Hepatocyte (in vitro differentiated cells): ENCODE measurements around the gene LPP. TPM values are rescaled to one million over a fixed set of nuclear protein-coding genes. Genes with fewer than 3 reads are reported as not detected.

Experiments
- DNase-seq: peaks from one replicate; pipeline ENCODE4 v3.0.0-alpha.2; 2016; ENCODE audit warnings: low spot score
- H2AFZ ChIP-seq: fragments of 200-600 bp; sonication (generic); 2 replicates; pipeline ENCODE4 v1.6.0; 2016; ENCODE audit warnings: antibody characterized with exemption, mild to moderate bottlenecking
- H3K27ac ChIP-seq: fragments of 200-600 bp; sonication (generic); 2 replicates; pipeline ENCODE4 v1.5.1; 2016; ENCODE audit warnings: mild to moderate bottlenecking
- H3K27me3 ChIP-seq: fragments of 200-600 bp; sonication (generic); 2 replicates; pipeline ENCODE4 v1.6.1; 2016
- H3K36me3 ChIP-seq: fragments of 200-600 bp; sonication (generic); replicated peaks from 2 replicates; pipeline ENCODE4 v1.5.1; 2016; ENCODE audit warnings: low read depth; ENCODE audit not compliant: insufficient read depth
- H3K4me1 ChIP-seq: fragments of 200-600 bp; sonication (generic); 2 replicates; pipeline ENCODE4 v1.5.1; 2016; ENCODE audit warnings: mild to moderate bottlenecking, moderate library complexity; ENCODE audit not compliant: insufficient read depth
- H3K4me2 ChIP-seq: fragments of 200-600 bp; sonication (generic); 2 replicates; pipeline ENCODE4 v1.6.0; 2016
- H3K4me3 ChIP-seq: fragments of 200-600 bp; sonication (generic); 2 replicates; pipeline ENCODE4 v1.5.1; 2016; ENCODE audit warnings: mild to moderate bottlenecking
- H3K79me2 ChIP-seq: fragments of 200-600 bp; sonication (generic); 2 replicates; pipeline ENCODE4 v1.6.0; 2017; ENCODE audit warnings: mild to moderate bottlenecking
- H3K9me2 ChIP-seq: fragments of 200-600 bp; sonication (generic); replicated peaks from 2 replicates; pipeline ENCODE4 v1.6.0; 2017; ENCODE audit warnings: mild to moderate bottlenecking; ENCODE audit not compliant: insufficient read depth
- H3K9me3 ChIP-seq: fragments of 200-600 bp; sonication (generic); 2 replicates; pipeline ENCODE4 v1.5.1; 2016; ENCODE audit warnings: low read depth, mild to moderate bottlenecking
- H4K20me1 ChIP-seq: fragments of 200-600 bp; sonication (generic); 2 replicates; pipeline ENCODE4 v1.6.0; 2016; ENCODE audit warnings: mild to moderate bottlenecking; ENCODE audit not compliant: insufficient read depth, poor library complexity, severe bottlenecking
- EZH2 ChIP-seq: fragments of 200-600 bp; sonication (generic); IDR thresholded peaks from 2 replicates; pipeline ENCODE4 v1.6.1; 2016; ENCODE audit warnings: antibody characterized with exemption, mild to moderate bottlenecking, borderline replicate concordance
- EZH2phosphoT487 ChIP-seq: fragments of 200-600 bp; sonication (generic); IDR thresholded peaks from one replicate; pipeline ENCODE4 v1.6.1; 2018; ENCODE audit warnings: antibody characterized with exemption, mild to moderate bottlenecking, low read depth, moderate library complexity; ENCODE audit not compliant: unreplicated experiment, severe bottlenecking
- WGBS: methylation state at CpG from one replicate; pipeline ENCODE4 v1.1.6; 2016; ENCODE audit warnings: low lambda C conversion rate; ENCODE audit errors: missing lambda C conversion rate; 5-methylcytosine and 5-hydroxymethylcytosine counted together
- polyA plus RNA-seq: library from polyadenylated mRNA; unstranded; fragments of >200 nt; fragmentation: Nextera tagmentation; extraction: Ambion mirVana; gene quantifications from 2 replicates; pipeline ENCODE4 v1.2.1, GENCODE V29; 2016
- total RNA-seq: library from RNA; depleted of rRNA; stranded (reverse); fragments of >200 nt; gene quantifications from 2 replicates; pipeline ENCODE4 v1.2.3, GENCODE V29; 2014
- TF ChIP-seq, protein P1 (sequence below): fragments of 200-600 bp; sonication (generic); IDR thresholded peaks from 2 replicates; pipeline ENCODE4 v1.5.1; 2016; ENCODE audit warnings: antibody characterized with exemption, mild to moderate bottlenecking; ENCODE audit not compliant: poor library complexity

LPP gene
- total and polyA plus RNA-seq, 2 experiments from 2014 or later: 53.2 to 73.8 TPM

- WGBS: 85% methylated on average over 10 of the region's 10 CpGs
- no peak overlapping the region for H3K27ac ChIP-seq
- no peak for DNase-seq
- H3K79me2 ChIP-seq: peaks cover 93% of the 10 kb centered on the region
- no peaks in the 10 kb centered on the region for H3K9me2 ChIP-seq
- H4K20me1 ChIP-seq: peaks cover 2% of the 10 kb centered on the region
- H2AFZ ChIP-seq: no peak overlapping the region
- no peaks in the 10 kb centered on the region for H3K36me3 ChIP-seq
- peaks cover 5% of the 10 kb centered on the region for H3K4me1 ChIP-seq
- H3K27me3 ChIP-seq: no peaks in the 10 kb centered on the region
- TF ChIP-seq, protein P1, sequence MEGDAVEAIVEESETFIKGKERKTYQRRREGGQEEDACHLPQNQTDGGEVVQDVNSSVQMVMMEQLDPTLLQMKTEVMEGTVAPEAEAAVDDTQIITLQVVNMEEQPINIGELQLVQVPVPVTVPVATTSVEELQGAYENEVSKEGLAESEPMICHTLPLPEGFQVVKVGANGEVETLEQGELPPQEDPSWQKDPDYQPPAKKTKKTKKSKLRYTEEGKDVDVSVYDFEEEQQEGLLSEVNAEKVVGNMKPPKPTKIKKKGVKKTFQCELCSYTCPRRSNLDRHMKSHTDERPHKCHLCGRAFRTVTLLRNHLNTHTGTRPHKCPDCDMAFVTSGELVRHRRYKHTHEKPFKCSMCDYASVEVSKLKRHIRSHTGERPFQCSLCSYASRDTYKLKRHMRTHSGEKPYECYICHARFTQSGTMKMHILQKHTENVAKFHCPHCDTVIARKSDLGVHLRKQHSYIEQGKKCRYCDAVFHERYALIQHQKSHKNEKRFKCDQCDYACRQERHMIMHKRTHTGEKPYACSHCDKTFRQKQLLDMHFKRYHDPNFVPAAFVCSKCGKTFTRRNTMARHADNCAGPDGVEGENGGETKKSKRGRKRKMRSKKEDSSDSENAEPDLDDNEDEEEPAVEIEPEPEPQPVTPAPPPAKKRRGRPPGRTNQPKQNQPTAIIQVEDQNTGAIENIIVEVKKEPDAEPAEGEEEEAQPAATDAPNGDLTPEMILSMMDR: no peak
- no peak for TF ChIP-seq EZH2
- TF ChIP-seq EZH2phosphoT487: no peak
- H3K9me3 ChIP-seq: no peaks in the 10 kb centered on the region
- H3K4me2 ChIP-seq: no peak overlapping the region
- no peak overlapping the region for H3K4me3 ChIP-seq
These were observed 48.6 kb downstream of the LPP start for GRCh38 chr3:188202358-188203138.

DNA sequence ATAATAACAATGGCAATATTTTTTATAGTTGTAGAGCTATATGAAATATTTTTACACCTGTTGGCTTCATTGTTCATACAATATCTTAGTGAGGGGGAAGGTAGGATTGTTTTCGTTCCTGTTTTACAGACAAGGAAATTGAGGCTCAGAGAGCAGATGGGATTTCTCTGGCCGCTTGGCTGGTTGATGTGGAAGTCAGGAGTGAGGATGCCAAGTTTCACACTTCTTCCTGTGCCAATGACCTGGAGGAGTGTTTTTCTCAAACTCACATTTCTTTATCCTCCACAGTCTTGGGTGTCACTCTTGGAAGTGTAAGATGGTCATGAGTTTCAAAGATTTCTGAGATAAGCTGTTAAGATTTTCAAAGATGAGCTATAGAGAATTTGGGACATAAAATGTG is 50.6 kb downstream of the LPP start:
- H3K4me3 ChIP-seq: no peak overlapping the region
- 96% methylated on average over 2 of the region's 2 CpGs for WGBS
- H3K9me2 ChIP-seq: no peaks in the 10 kb centered on the region
- H3K27me3 ChIP-seq: no peaks in the 10 kb centered on the region
- H3K9me3 ChIP-seq: no peaks in the 10 kb centered on the region
- no peak for DNase-seq
- peaks cover 3% of the 10 kb centered on the region for H4K20me1 ChIP-seq
- TF ChIP-seq, protein P1: no peak
- TF ChIP-seq EZH2phosphoT487 (no peak), EZH2 (no peak)
- peaks cover 91% of the 10 kb centered on the region for H3K79me2 ChIP-seq
- H3K4me1 ChIP-seq: peaks cover 16% of the 10 kb centered on the region
- H3K36me3 ChIP-seq: no peaks in the 10 kb centered on the region
- H2AFZ ChIP-seq: no peak overlapping the region
- H3K4me2 ChIP-seq: no peak overlapping the region
- no peak overlapping the region for H3K27ac ChIP-seq

DNA sequence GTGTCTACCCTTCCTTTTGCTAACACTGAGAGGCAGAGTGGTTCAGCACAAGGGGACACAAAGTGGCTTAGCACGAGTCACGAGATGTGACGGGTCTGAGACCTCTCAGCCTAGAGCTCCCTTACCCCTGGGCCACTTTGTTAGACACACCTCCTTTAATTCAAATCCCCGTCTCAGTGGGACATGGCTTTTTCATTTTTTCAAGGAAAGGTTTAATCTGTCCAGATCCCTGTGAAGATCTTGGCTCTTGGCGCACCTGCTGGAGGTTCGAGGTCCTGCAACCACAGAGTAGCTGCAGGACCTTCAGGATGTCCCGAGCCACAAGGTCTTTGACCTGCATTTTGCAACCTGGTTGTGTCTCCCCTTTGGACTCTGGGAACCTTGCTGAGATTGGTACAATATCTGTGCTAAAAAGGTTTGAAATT is 52.0 kb downstream of the LPP start:
- H3K4me2 ChIP-seq: no peak overlapping the region
- no peak overlapping the region for H3K27ac ChIP-seq
- no peak for TF ChIP-seq EZH2phosphoT487
- no peak for TF ChIP-seq EZH2
- TF ChIP-seq, protein P1: peak; percentile 26
- peak; percentile 47 for DNase-seq
- H3K4me1 ChIP-seq: peaks cover 16% of the 10 kb centered on the region
- 88% methylated on average over 7 of the region's 7 CpGs for WGBS
- no peaks in the 10 kb centered on the region for H3K36me3 ChIP-seq
- no peaks in the 10 kb centered on the region for H3K9me3 ChIP-seq
- no peak overlapping the region for H2AFZ ChIP-seq
- no peaks in the 10 kb centered on the region for H3K9me2 ChIP-seq
- no peak overlapping the region for H3K4me3 ChIP-seq
- no peaks in the 10 kb centered on the region for H3K27me3 ChIP-seq
- H3K79me2 ChIP-seq: peaks cover 91% of the 10 kb centered on the region
- peaks cover 3% of the 10 kb centered on the region for H4K20me1 ChIP-seq
